Measurements from ENCODE around the gene CDH4. TPM values are rescaled to one million over a fixed set of nuclear protein-coding genes. Genes with fewer than 3 reads are reported as not detected.

Gene CDH4
- total RNA-seq, 2 experiments from 2014 or later, result 0.11 to 0.18 TPM

- peaks cover 10% of the 10 kb centered on the region for H3K9me3 Mint-ChIP-seq
- ATAC-seq (no peak), DNase-seq (no peak)
- intact Hi-C loops (cut with micrococcal nuclease), result no loop called here
- POLR2A ChIA-PET, result no interaction called here
- no peaks in the 10 kb centered on the region for H3K27me3 Mint-ChIP-seq
- no peaks in the 10 kb centered on the region for H3K4me1 Mint-ChIP-seq (ENCODE audit: low read depth)
- no peaks in the 10 kb centered on the region for H3K36me3 Mint-ChIP-seq (ENCODE audit: low read depth)
- H3K27ac Mint-ChIP-seq, result no peak overlapping the region
- no peak overlapping the region for H3K4me3 Mint-ChIP-seq
- no peak for TF ChIP-seq CTCF (IDR thresholded peaks at IDR 0.05)
- CTCF ChIA-PET, result no interaction called here
Measured at GRCh38 chr20:61597996-61598395, 345.9 kb downstream of the CDH4 start.

GRCh38 chr20:61598586-61598985, 346.5 kb downstream of the CDH4 start:
- Mint-ChIP-seq H3K27ac (no peak overlapping the region), H3K36me3 (ENCODE audit: low read depth) (no peaks in the 10 kb centered on the region), H3K4me3 (no peak overlapping the region), H3K4me1 (ENCODE audit: low read depth) (no peaks in the 10 kb centered on the region), H3K9me3 (peaks cover 9% of the 10 kb centered on the region), H3K27me3 (no peaks in the 10 kb centered on the region)
- no peak for TF ChIP-seq CTCF (IDR thresholded peaks at IDR 0.05)
- POLR2A ChIA-PET, result no interaction called here
- intact Hi-C loops (cut with micrococcal nuclease), result no loop called here
- DNase-seq (no peak), ATAC-seq (no peak)
- CTCF ChIA-PET, result no interaction called here

- intact Hi-C loops (cut with micrococcal nuclease), result no loop called here
- TF ChIP-seq CTCF (IDR thresholded peaks at IDR 0.05), result no peak
- ChIA-PET POLR2A (no interaction called here), CTCF (no interaction called here)
- Mint-ChIP-seq H3K27me3 (no peaks in the 10 kb centered on the region), H3K4me3 (no peak overlapping the region), H3K9me3 (peaks cover 9% of the 10 kb centered on the region), H3K4me1 (ENCODE audit: low read depth) (no peaks in the 10 kb centered on the region), H3K27ac (no peak overlapping the region), H3K36me3 (ENCODE audit: low read depth) (no peaks in the 10 kb centered on the region)
- DNase-seq (peak; percentile 3), ATAC-seq (no peak)
Measured at GRCh38 chr20:61599061-61599531, 347.0 kb downstream of the CDH4 start.

- no peak for TF ChIP-seq CTCF (IDR thresholded peaks at IDR 0.05)
- no peak overlapping the region for H3K27ac Mint-ChIP-seq
- no peak for ATAC-seq
- no peaks in the 10 kb centered on the region for H3K27me3 Mint-ChIP-seq
- no peaks in the 10 kb centered on the region for H3K4me1 Mint-ChIP-seq (ENCODE audit: low read depth)
- peaks cover 9% of the 10 kb centered on the region for H3K9me3 Mint-ChIP-seq
- no peak for DNase-seq
- CTCF ChIA-PET, result no interaction called here
- H3K4me3 Mint-ChIP-seq, result no peak overlapping the region
- no peaks in the 10 kb centered on the region for H3K36me3 Mint-ChIP-seq (ENCODE audit: low read depth)
- intact Hi-C loops (cut with micrococcal nuclease), result no loop called here
- POLR2A ChIA-PET, result no interaction called here
Measured at GRCh38 chr20:61599541-61599992, 347.5 kb downstream of the CDH4 start.

GRCh38 chr20:61600016-61600415, 348.0 kb downstream of the CDH4 start:
- no peak for TF ChIP-seq CTCF (IDR thresholded peaks at IDR 0.05)
- Mint-ChIP-seq H3K27ac (no peak overlapping the region), H3K4me1 (ENCODE audit: low read depth) (no peaks in the 10 kb centered on the region), H3K4me3 (no peak overlapping the region), H3K36me3 (ENCODE audit: low read depth) (no peaks in the 10 kb centered on the region), H3K27me3 (no peaks in the 10 kb centered on the region), H3K9me3 (peaks cover 9% of the 10 kb centered on the region)
- DNase-seq (no peak), ATAC-seq (no peak)
- intact Hi-C loops (cut with micrococcal nuclease), result no loop called here
- POLR2A ChIA-PET, result no interaction called here
- CTCF ChIA-PET, result no interaction called here
